Smooth muscle cell (in vitro differentiated cells): ENCODE data around the gene MAJIN. TPM values are rescaled to one million over a fixed set of nuclear protein-coding genes. Genes with fewer than 3 reads are reported as not detected.

ENCODE experiments used
- DNase-seq: peaks from one replicate; lab custom pipeline; 2025; ENCODE audit not compliant: unreplicated experiment; lab: John Stamatoyannopoulos, UW
- H2AFZ ChIP-seq: fragments of 200-600 bp; sonication (generic); 2 replicates; pipeline ENCODE4 v1.6.0; 2016; ENCODE audit warnings: antibody characterized with exemption, low read depth, mild to moderate bottlenecking
- H3F3A ChIP-seq: fragments of 200-600 bp; sonication (generic); 2 replicates; pipeline ENCODE4 v1.6.0; 2017; ENCODE audit warnings: antibody characterized with exemption, low read depth
- H3K27ac ChIP-seq: fragments of 200-600 bp; sonication (generic); 2 replicates; pipeline ENCODE4 v1.5.1; 2016; ENCODE audit warnings: low read depth, mild to moderate bottlenecking
- H3K27me3 ChIP-seq: fragments of 200-600 bp; sonication (generic); 2 replicates; pipeline ENCODE4 v1.6.1; 2016; ENCODE audit warnings: low read depth, mild to moderate bottlenecking
- H3K36me3 ChIP-seq: fragments of 200-600 bp; sonication (generic); 2 replicates; pipeline ENCODE4 v1.5.1; 2016; ENCODE audit warnings: low read depth
- H3K4me1 ChIP-seq: fragments of 200-600 bp; sonication (generic); 2 replicates; pipeline ENCODE4 v1.5.1; 2016; ENCODE audit warnings: low read depth
- H3K4me2 ChIP-seq: fragments of 200-600 bp; sonication (generic); 2 replicates; pipeline ENCODE4 v1.6.0; 2016; ENCODE audit warnings: mild to moderate bottlenecking
- H3K4me3 ChIP-seq: fragments of 200-600 bp; sonication (generic); 2 replicates; pipeline ENCODE4 v1.5.1; 2016; ENCODE audit warnings: mild to moderate bottlenecking
- H3K79me2 ChIP-seq: fragments of 200-600 bp; sonication (generic); 2 replicates; pipeline ENCODE4 v1.6.0; 2016; ENCODE audit warnings: low read depth, mild to moderate bottlenecking
- H3K9ac ChIP-seq: fragments of 200-600 bp; sonication (generic); 2 replicates; pipeline ENCODE4 v1.6.0; 2016; ENCODE audit warnings: low read depth
- H3K9me3 ChIP-seq: fragments of 200-600 bp; sonication (generic); replicated peaks from 2 replicates; pipeline ENCODE4 v1.5.1; 2016; ENCODE audit warnings: low read depth
- H4K20me1 ChIP-seq: fragments of 200-600 bp; sonication (generic); 2 replicates; pipeline ENCODE4 v1.6.0; 2016; ENCODE audit warnings: low read depth
- CTCF ChIP-seq: fragments of 200-600 bp; sonication (generic); IDR thresholded peaks from 2 replicates; pipeline ENCODE4 v1.5.1; 2017; ENCODE audit warnings: borderline replicate concordance, mild to moderate bottlenecking, antibody characterized with exemption; ENCODE audit not compliant: insufficient read depth, poor library complexity, severe bottlenecking
- WGBS: methylation state at CpG from one replicate; pipeline ENCODE4 v1.1.7; 2016; ENCODE audit warnings: low lambda C conversion rate; 5-methylcytosine and 5-hydroxymethylcytosine counted together
- polyA plus RNA-seq: library from polyadenylated mRNA; unstranded; fragments of >200 nt; fragmentation: Nextera tagmentation; extraction: Ambion mirVana; gene quantifications from 2 replicates; pipeline ENCODE4 v1.2.1, GENCODE V29; 2016
- total RNA-seq: library from RNA; depleted of rRNA; stranded (reverse); fragments of >200 nt; gene quantifications from 2 replicates; pipeline ENCODE4 v1.2.3, GENCODE V29; 2014

Gene MAJIN
- total and polyA plus RNA-seq, 2 experiments from 2014 or later: not detected

GRCh38 chr11:64967375-64967774 is 4.5 kb downstream of the MAJIN start:
- 92% methylated on average over 3 of the region's 3 CpGs for WGBS
- H3K79me2 ChIP-seq: no peaks in the 10 kb centered on the region
- no peak for TF ChIP-seq CTCF
- H3K4me3 ChIP-seq: no peak overlapping the region
- H3K36me3 ChIP-seq: no peaks in the 10 kb centered on the region
- H4K20me1 ChIP-seq: no peaks in the 10 kb centered on the region
- H3K4me2 ChIP-seq: no peak overlapping the region
- peaks cover 3% of the 10 kb centered on the region for H3F3A ChIP-seq
- H2AFZ ChIP-seq: no peak overlapping the region
- no peaks in the 10 kb centered on the region for H3K4me1 ChIP-seq
- no peaks in the 10 kb centered on the region for H3K9me3 ChIP-seq
- DNase-seq: no peak
- H3K27ac ChIP-seq: no peak overlapping the region
- H3K27me3 ChIP-seq: no peaks in the 10 kb centered on the region
- no peak overlapping the region for H3K9ac ChIP-seq

- H3K9me3 ChIP-seq: no peaks in the 10 kb centered on the region
- no peak overlapping the region for H3K4me3 ChIP-seq
- no peak overlapping the region for H3K27ac ChIP-seq
- H3K4me2 ChIP-seq: no peak overlapping the region
- no peak for DNase-seq
- no peaks in the 10 kb centered on the region for H3K36me3 ChIP-seq
- H3K9ac ChIP-seq: no peak overlapping the region
- TF ChIP-seq CTCF: no peak
- WGBS: 91% methylated on average over 5 of the region's 5 CpGs
- H3K27me3 ChIP-seq: no peaks in the 10 kb centered on the region
- H3F3A ChIP-seq: no peaks in the 10 kb centered on the region
- H3K4me1 ChIP-seq: no peaks in the 10 kb centered on the region
- no peaks in the 10 kb centered on the region for H3K79me2 ChIP-seq
- H2AFZ ChIP-seq: no peak overlapping the region
- no peaks in the 10 kb centered on the region for H4K20me1 ChIP-seq
Observed at GRCh38 chr11:64963072-64963631, 8.8 kb downstream of the MAJIN start.

- 76% methylated on average over 4 of the region's 4 CpGs for WGBS
- no peak for DNase-seq
- no peaks in the 10 kb centered on the region for H4K20me1 ChIP-seq
- no peaks in the 10 kb centered on the region for H3K79me2 ChIP-seq
- H3K4me2 ChIP-seq: no peak overlapping the region
- H3K4me1 ChIP-seq: no peaks in the 10 kb centered on the region
- no peaks in the 10 kb centered on the region for H3K36me3 ChIP-seq
- H3F3A ChIP-seq: no peaks in the 10 kb centered on the region
- no peak overlapping the region for H3K27ac ChIP-seq
- H3K9me3 ChIP-seq: no peaks in the 10 kb centered on the region
- H3K4me3 ChIP-seq: no peak overlapping the region
- no peak for TF ChIP-seq CTCF
- no peak overlapping the region for H2AFZ ChIP-seq
- no peaks in the 10 kb centered on the region for H3K27me3 ChIP-seq
- no peak overlapping the region for H3K9ac ChIP-seq
Observed at GRCh38 chr11:64960719-64961118, 11.2 kb downstream of the MAJIN start.

- no peaks in the 10 kb centered on the region for H3K9me3 ChIP-seq
- no peaks in the 10 kb centered on the region for H3K36me3 ChIP-seq
- no peaks in the 10 kb centered on the region for H3K79me2 ChIP-seq
- H3K27ac ChIP-seq: no peak overlapping the region
- no peak overlapping the region for H2AFZ ChIP-seq
- peaks cover 6% of the 10 kb centered on the region for H3K27me3 ChIP-seq
- H3K4me2 ChIP-seq: no peak overlapping the region
- H3K9ac ChIP-seq: no peak overlapping the region
- no peak for TF ChIP-seq CTCF
- no peak overlapping the region for H3K4me3 ChIP-seq
- H3K4me1 ChIP-seq: no peaks in the 10 kb centered on the region
- DNase-seq: no peak
- WGBS: 82% methylated on average over 3 of the region's 3 CpGs
- H4K20me1 ChIP-seq: no peaks in the 10 kb centered on the region
- H3F3A ChIP-seq: no peaks in the 10 kb centered on the region
Observed at GRCh38 chr11:64959498-64959897, 12.4 kb downstream of the MAJIN start.
